Liver (tissue), 3 donors: ENCODE results near the gene WBP1.

Source experiments
- CTCF ChIP-seq: fragments of 150-350 bp; IDR thresholded peaks from 2 replicates; pipeline ENCODE4 v1.5.1; 2017; ENCODE audit warnings: improper control_type of control experiment, low read depth, low read length; ENCODE audit not compliant: missing input control
- FOXA1 ChIP-seq: IDR thresholded peaks from 2 replicates; pipeline ENCODE4 v1.6.1; 2016; ENCODE audit warnings: antibody characterized with exemption
- GABPA ChIP-seq, 2 donors: IDR thresholded peaks in 1 of 2; conservative IDR thresholded peaks in 1 of 2; 2 replicates each; pipeline ENCODE4 v1.6.1; 2016; ENCODE audit warnings: antibody characterized with exemption in 2 of 2, mild to moderate bottlenecking in 1 of 2, moderate library complexity in 1 of 2
- JUND ChIP-seq, 2 donors: IDR thresholded peaks; 2 replicates each; pipeline ENCODE4 v1.6.1; 2016; ENCODE audit warnings: antibody characterized with exemption in 2 of 2
- RAD21 ChIP-seq, 2 donors: IDR thresholded peaks; 2 replicates each; pipeline ENCODE4 v1.6.1; 2016; ENCODE audit warnings: antibody characterized with exemption in 2 of 2, mild to moderate bottlenecking in 2 of 2
- RXRA ChIP-seq, 2 donors: IDR thresholded peaks; 2 replicates each; pipeline ENCODE4 v1.6.1; 2017 to 2018; ENCODE audit warnings: antibody characterized with exemption in 2 of 2, mild to moderate bottlenecking in 1 of 2
- SP1 ChIP-seq: IDR thresholded peaks from 2 replicates; pipeline ENCODE4 v1.6.1; 2018; ENCODE audit warnings: antibody characterized with exemption, mild to moderate bottlenecking
- TAF1 ChIP-seq: conservative IDR thresholded peaks from 2 replicates; pipeline ENCODE4 v1.6.1; 2016; ENCODE audit warnings: antibody characterized with exemption, mild to moderate bottlenecking
- YY1 ChIP-seq: IDR thresholded peaks from 2 replicates; pipeline ENCODE4 v1.6.1; 2016; ENCODE audit warnings: antibody characterized with exemption, mild to moderate bottlenecking
- TF ChIP-seq, protein P1 (sequence below): IDR thresholded peaks from 2 replicates; pipeline ENCODE4 v1.6.1; 2016; ENCODE audit warnings: antibody characterized with exemption
- TF ChIP-seq, protein P2 (sequence below): IDR thresholded peaks from 2 replicates; pipeline ENCODE4 v1.6.1; 2016; ENCODE audit warnings: antibody characterized with exemption, mild to moderate bottlenecking
- donor health status: healthy.
- donor health status: healthy.

GRCh38 chr2:74504591-74504990 lies 46.4 kb downstream of the WBP1 start:
- TF ChIP-seq CTCF (no peak), RAD21 (IDR thresholded peaks at IDR 0.05) (no peak), RXRA (IDR thresholded peaks at IDR 0.05) (no peak), JUND (IDR thresholded peaks at IDR 0.05) (no peak), FOXA1 (no peak), SP1 (no peak), YY1 (no peak), TAF1 (no peak), GABPA (IDR thresholded peaks at IDR 0.05 in 1 of 2, conservative IDR thresholded peaks at IDR 0.05 in 1 of 2) (no peak)
- TF ChIP-seq, protein P1, sequence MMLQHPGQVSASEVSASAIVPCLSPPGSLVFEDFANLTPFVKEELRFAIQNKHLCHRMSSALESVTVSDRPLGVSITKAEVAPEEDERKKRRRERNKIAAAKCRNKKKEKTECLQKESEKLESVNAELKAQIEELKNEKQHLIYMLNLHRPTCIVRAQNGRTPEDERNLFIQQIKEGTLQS: no peak
- TF ChIP-seq, protein P2, sequence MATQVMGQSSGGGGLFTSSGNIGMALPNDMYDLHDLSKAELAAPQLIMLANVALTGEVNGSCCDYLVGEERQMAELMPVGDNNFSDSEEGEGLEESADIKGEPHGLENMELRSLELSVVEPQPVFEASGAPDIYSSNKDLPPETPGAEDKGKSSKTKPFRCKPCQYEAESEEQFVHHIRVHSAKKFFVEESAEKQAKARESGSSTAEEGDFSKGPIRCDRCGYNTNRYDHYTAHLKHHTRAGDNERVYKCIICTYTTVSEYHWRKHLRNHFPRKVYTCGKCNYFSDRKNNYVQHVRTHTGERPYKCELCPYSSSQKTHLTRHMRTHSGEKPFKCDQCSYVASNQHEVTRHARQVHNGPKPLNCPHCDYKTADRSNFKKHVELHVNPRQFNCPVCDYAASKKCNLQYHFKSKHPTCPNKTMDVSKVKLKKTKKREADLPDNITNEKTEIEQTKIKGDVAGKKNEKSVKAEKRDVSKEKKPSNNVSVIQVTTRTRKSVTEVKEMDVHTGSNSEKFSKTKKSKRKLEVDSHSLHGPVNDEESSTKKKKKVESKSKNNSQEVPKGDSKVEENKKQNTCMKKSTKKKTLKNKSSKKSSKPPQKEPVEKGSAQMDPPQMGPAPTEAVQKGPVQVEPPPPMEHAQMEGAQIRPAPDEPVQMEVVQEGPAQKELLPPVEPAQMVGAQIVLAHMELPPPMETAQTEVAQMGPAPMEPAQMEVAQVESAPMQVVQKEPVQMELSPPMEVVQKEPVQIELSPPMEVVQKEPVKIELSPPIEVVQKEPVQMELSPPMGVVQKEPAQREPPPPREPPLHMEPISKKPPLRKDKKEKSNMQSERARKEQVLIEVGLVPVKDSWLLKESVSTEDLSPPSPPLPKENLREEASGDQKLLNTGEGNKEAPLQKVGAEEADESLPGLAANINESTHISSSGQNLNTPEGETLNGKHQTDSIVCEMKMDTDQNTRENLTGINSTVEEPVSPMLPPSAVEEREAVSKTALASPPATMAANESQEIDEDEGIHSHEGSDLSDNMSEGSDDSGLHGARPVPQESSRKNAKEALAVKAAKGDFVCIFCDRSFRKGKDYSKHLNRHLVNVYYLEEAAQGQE: no peak
